ENCODE data around the gene SCTR.

SCTR gene

GRCh38 chr2:119475225-119475856 is 48.9 kb downstream of the SCTR start:
- no peak for DNase-seq (ENCODE audit: low read depth, low spot score)

- no peak for DNase-seq (ENCODE audit: low read depth, low spot score)
These were observed 49.7 kb downstream of the SCTR start for GRCh38 chr2:119474371-119475224.

GRCh38 chr2:119473621-119474370 is 50.5 kb downstream of the SCTR start:
- DNase-seq (ENCODE audit: low read depth, low spot score) = no peak

GRCh38 chr2:119472749-119473148 is 51.5 kb downstream of the SCTR start:
- no peak for DNase-seq (ENCODE audit: low read depth, low spot score)

- no peak for DNase-seq (ENCODE audit: low read depth, low spot score)
These were observed 54.5 kb downstream of the SCTR start for GRCh38 chr2:119469661-119470297.

GRCh38 chr2:119469131-119469530 is 55.2 kb downstream of the SCTR start:
- DNase-seq (ENCODE audit: low read depth, low spot score) = no peak

- no peak for DNase-seq (ENCODE audit: low read depth, low spot score)
These were observed 55.9 kb downstream of the SCTR start for GRCh38 chr2:119468154-119468955.

- DNase-seq (ENCODE audit: low read depth, low spot score) = no peak
These were observed 57.9 kb downstream of the SCTR start for GRCh38 chr2:119466373-119466772.

GRCh38 chr2:119465687-119466086 is 58.6 kb downstream of the SCTR start:
- DNase-seq (ENCODE audit: low read depth, low spot score) = no peak

- no peak for DNase-seq (ENCODE audit: low read depth, low spot score)
These were observed 59.3 kb downstream of the SCTR start for GRCh38 chr2:119464981-119465380.

GRCh38 chr2:119463990-119464389 is 60.3 kb downstream of the SCTR start:
- DNase-seq (ENCODE audit: low read depth, low spot score) = no peak

GRCh38 chr2:119463136-119463535 is 61.1 kb downstream of the SCTR start:
- no peak for DNase-seq (ENCODE audit: low read depth, low spot score)

- DNase-seq (ENCODE audit: low read depth, low spot score) = no peak
These were observed 61.7 kb downstream of the SCTR start for GRCh38 chr2:119462574-119462973.

GRCh38 chr2:119461811-119462210 is 62.5 kb downstream of the SCTR start:
- no peak for DNase-seq (ENCODE audit: low read depth, low spot score)

- no peak for DNase-seq (ENCODE audit: low read depth, low spot score)
These were observed 64.2 kb downstream of the SCTR start for GRCh38 chr2:119460076-119460475.

- DNase-seq (ENCODE audit: low read depth, low spot score) = no peak
These were observed 69.1 kb downstream of the SCTR start for GRCh38 chr2:119455066-119455718.

GRCh38 chr2:119453972-119454593 is 70.2 kb downstream of the SCTR start:
- no peak for DNase-seq (ENCODE audit: low read depth, low spot score)

GRCh38 chr2:119451336-119452050 is 72.8 kb downstream of the SCTR start:
- no peak for DNase-seq (ENCODE audit: low read depth, low spot score)

GRCh38 chr2:119449521-119449920 is 74.8 kb downstream of the SCTR start:
- DNase-seq (ENCODE audit: low read depth, low spot score) = no peak

All from activated CD4-positive, CD25-positive, alpha-beta regulatory T cell treated with anti-CD3 and anti-CD28 coated beads, Interleukin-2, amount 50 U/mL, for 16 hours (primary cell).